Upper lobe of right lung (tissue), 1 donor: ENCODE measurements around the gene ZYG11A. TPM values are rescaled to one million over a fixed set of nuclear protein-coding genes. Genes with fewer than 3 reads are reported as not detected.
"Not testable (repeated sequence)": the region's sequence is repeated elsewhere in the genome, so short reads cannot be mapped to it uniquely, and the experiment has no call there.

Source experiments
- ATAC-seq: fragments of 200-7000 bp; cut with Tn5 transposase; one replicate; pipeline ENCODE4 v1.9.1; 2020; ENCODE audit warnings: mild to moderate bottlenecking, moderate library complexity
- DNase-seq: peaks from one replicate; pipeline ENCODE4 v3.0.0-alpha.2; 2020
- H3K27ac ChIP-seq: fragments of 200-600 bp; one replicate; pipeline ENCODE4 v1.8.0; 2022
- H3K27me3 ChIP-seq: fragments of 200-600 bp; one replicate; pipeline ENCODE4 v1.8.0; 2022; ENCODE audit warnings: mild to moderate bottlenecking
- H3K36me3 ChIP-seq: fragments of 200-600 bp; one replicate; pipeline ENCODE4 v1.8.0; 2022
- H3K4me1 ChIP-seq: fragments of 200-600 bp; one replicate; pipeline ENCODE4 v1.8.0; 2022
- H3K4me3 ChIP-seq: fragments of 200-600 bp; one replicate; pipeline ENCODE4 v1.8.0; 2022; ENCODE audit warnings: mild to moderate bottlenecking
- H3K9me3 ChIP-seq: fragments of 200-600 bp; one replicate; pipeline ENCODE4 v1.8.0; 2022
- CTCF ChIP-seq: fragments of 200-600 bp; IDR thresholded peaks from one replicate; pipeline ENCODE4 v1.8.0; 2022; ENCODE audit warnings: antibody characterized with exemption
- intact Hi-C: fragments of 100-400 bp; cut with DNase I; formaldehyde crosslinking; loops from one replicate; pipeline ENCODE4 v1.11.0; 2022
- long read RNA-seq: library from polyadenylated mRNA; unstranded; transcript quantifications from one replicate; pipeline ENCODE4 v2.0.0, GENCODE V29; 2021
- total RNA-seq: library from RNA; stranded (reverse); fragmentation: NEBNext Ultra II Directional; extraction: Animal tissue kit (Norgen Biotek cat#: 25700); gene quantifications from one replicate; pipeline ENCODE4 v1.2.1, GENCODE V29; 2021
- donor health status: DM: no; HTN: yes; CAD: no; lungs with severe emphysema.

Gene ZYG11A
- not detected for total RNA-seq
- long read RNA-seq: 0 reads

GRCh38 chr1:52842643-52843310 is at the start of gene ZYG11A:
Gene ZYG11A, plus strand, starts transcription at chr1:52842760. Its CDS starts 124 bp downstream, at chr1:52842884.
- TF ChIP-seq CTCF: no peak
- intact Hi-C loops: no loop called here
- Histone ChIP-seq H3K4me3 (peak within 1 kb of the TSS; percentile 41), H3K36me3 (no peaks in the 10 kb centered on the region), H3K4me1 (peaks cover 11% of the 10 kb centered on the region), H3K27ac (no peak within 1 kb of the TSS), H3K9me3 (no peaks in the 10 kb centered on the region), H3K27me3 (peaks cover 54% of the 10 kb centered on the region)
- DNase-seq (peak; percentile 73), ATAC-seq (peak; percentile 95)

- H3K4me3 ChIP-seq, intact Hi-C loops, H3K27me3 ChIP-seq, ATAC-seq, H3K4me1 ChIP-seq, DNase-seq, H3K27ac ChIP-seq, H3K9me3 ChIP-seq: not testable (repeated sequence)
- peaks cover 44% of the 10 kb centered on the region for H3K36me3 ChIP-seq
Observed at GRCh38 chr1:52793717-52794116, 48.8 kb upstream of the ZYG11A start.

GRCh38 chr1:52795464-52795863 is 47.1 kb upstream of the ZYG11A start:
- ATAC-seq (no peak), DNase-seq (no peak)
- Histone ChIP-seq H3K4me3 (no peak overlapping the region), H3K27me3 (no peaks in the 10 kb centered on the region), H3K9me3 (no peaks in the 10 kb centered on the region), H3K27ac (no peak overlapping the region), H3K4me1 (no peaks in the 10 kb centered on the region), H3K36me3 (peaks cover 37% of the 10 kb centered on the region)
- intact Hi-C loops: no loop called here
- no peak for TF ChIP-seq CTCF

- peaks cover 43% of the 10 kb centered on the region for H3K36me3 ChIP-seq
- ATAC-seq (no peak), DNase-seq (no peak)
- no peaks in the 10 kb centered on the region for H3K27me3 ChIP-seq
- no peaks in the 10 kb centered on the region for H3K4me1 ChIP-seq
- intact Hi-C loops: no loop called here
- H3K9me3 ChIP-seq: no peaks in the 10 kb centered on the region
- no peak overlapping the region for H3K27ac ChIP-seq
- TF ChIP-seq CTCF: no peak
- H3K4me3 ChIP-seq: no peak overlapping the region
Observed at GRCh38 chr1:52798331-52798730, 44.2 kb upstream of the ZYG11A start.

- H3K4me3 ChIP-seq: no peak overlapping the region
- DNase-seq (no peak), ATAC-seq (no peak)
- no peak overlapping the region for H3K27ac ChIP-seq
- no peaks in the 10 kb centered on the region for H3K9me3 ChIP-seq
- no peaks in the 10 kb centered on the region for H3K4me1 ChIP-seq
- peaks cover 55% of the 10 kb centered on the region for H3K36me3 ChIP-seq
- intact Hi-C loops: no loop called here
- TF ChIP-seq CTCF: no peak
- no peaks in the 10 kb centered on the region for H3K27me3 ChIP-seq
Observed at GRCh38 chr1:52801011-52801410, 41.5 kb upstream of the ZYG11A start.

- not testable (repeated sequence) for H3K27ac ChIP-seq
Observed at GRCh38 chr1:52804083-52804482, 38.5 kb upstream of the ZYG11A start.

GRCh38 chr1:52814465-52814864 is 28.1 kb upstream of the ZYG11A start:
- ATAC-seq: peak; percentile 87
- TF ChIP-seq CTCF: no peak
- intact Hi-C loops: no loop called here

More at GRCh38 chr1:52804083-52804482, 38.5 kb upstream of the ZYG11A start:
- peak; percentile 22 for ATAC-seq
- H3K4me1 ChIP-seq, intact Hi-C loops, H3K27me3 ChIP-seq, H3K4me3 ChIP-seq, DNase-seq, H3K9me3 ChIP-seq: not testable (repeated sequence)
- H3K36me3 ChIP-seq: peaks cover 46% of the 10 kb centered on the region

GRCh38 chr1:52820830-52821229 is 21.7 kb upstream of the ZYG11A start:
- H3K4me3 ChIP-seq, H3K27me3 ChIP-seq, DNase-seq, intact Hi-C loops, H3K4me1 ChIP-seq, ATAC-seq, H3K9me3 ChIP-seq, H3K27ac ChIP-seq: not testable (repeated sequence)
- peaks cover 59% of the 10 kb centered on the region for H3K36me3 ChIP-seq

More at GRCh38 chr1:52814465-52814864, 28.1 kb upstream of the ZYG11A start:
- Histone ChIP-seq H3K9me3 (no peaks in the 10 kb centered on the region), H3K27ac (no peak overlapping the region), H3K36me3 (peaks cover 50% of the 10 kb centered on the region), H3K27me3 (no peaks in the 10 kb centered on the region), H3K4me1 (no peaks in the 10 kb centered on the region), H3K4me3 (no peak overlapping the region)
- DNase-seq: no peak
